Measurements from ENCODE around the gene IL6R. TPM values are rescaled to one million over a fixed set of nuclear protein-coding genes. Genes with fewer than 3 reads are reported as not detected.

Gene IL6R
- total and polyA plus RNA-seq, 4 donors, result 18.8 to 67.6 (median 35.3) TPM

- no peak overlapping the region for H3K4me3 ChIP-seq (ENCODE audit: low read depth in 1 of 3, low read length in 3 of 3)
- TF ChIP-seq CTCF (IDR thresholded peaks at IDR 0.05; ENCODE audit: low read depth, low read length, missing input control) (no peak), JUND (IDR thresholded peaks at IDR 0.05) (no peak), RAD21 (IDR thresholded peaks at IDR 0.05) (no peak), HNF4A (conservative IDR thresholded peaks at IDR 0.05) (no peak), MAX (IDR thresholded peaks at IDR 0.05) (no peak), RXRA (IDR thresholded peaks at IDR 0.05) (no peak), SP1 (IDR thresholded peaks at IDR 0.05) (no peak), YY1 (IDR thresholded peaks at IDR 0.05) (no peak), GABPA (IDR thresholded peaks at IDR 0.05 in 1 of 2, conservative IDR thresholded peaks at IDR 0.05 in 1 of 2) (no peak), ZBTB33 (IDR thresholded peaks at IDR 0.05) (no peak), NR2F2 (IDR thresholded peaks at IDR 0.05) (no peak), EGR1 (IDR thresholded peaks at IDR 0.05; ENCODE audit: low read depth in 2 of 2) (no peak), TAF1 (conservative IDR thresholded peaks at IDR 0.05) (no peak), REST (IDR thresholded peaks at IDR 0.05) (no peak), FOXA2 (IDR thresholded peaks at IDR 0.05) (no peak)
- no peak for DNase-seq (ENCODE audit: low spot score)
- H3K9me3 ChIP-seq (ENCODE audit: control insufficient read depth in 4 of 4, low read length in 3 of 4), result no peaks in the 10 kb centered on the region
- no peaks in the 10 kb centered on the region for H3K36me3 ChIP-seq (ENCODE audit: control insufficient read depth in 4 of 4, insufficient read depth in 3 of 4, low read depth in 1 of 4, low read length in 3 of 4)
- H3K27me3 ChIP-seq (ENCODE audit: control insufficient read depth in 4 of 4, insufficient read depth in 4 of 4, low read length in 3 of 4), result no peaks in the 10 kb centered on the region
- 76% methylated on average over 8 of the region's 8 CpGs for WGBS
- no peak overlapping the region for H3K9ac ChIP-seq (ENCODE audit: low read depth in 1 of 2, low read length in 2 of 2)
- peaks cover 0 to 6% (median 1%) of the 10 kb centered on the region in 4 donors for H3K4me1 ChIP-seq (ENCODE audit: control insufficient read depth in 4 of 4, insufficient read depth in 4 of 4, low read length in 3 of 4)
- no peak overlapping the region for H3K27ac ChIP-seq (ENCODE audit: low read depth in 1 of 2, low read length in 2 of 2)
Measured at GRCh38 chr1:154478013-154478412, 72.9 kb downstream of the IL6R start.

- Histone ChIP-seq H3K36me3 (ENCODE audit: control insufficient read depth in 4 of 4, insufficient read depth in 3 of 4, low read depth in 1 of 4, low read length in 3 of 4) (no peaks in the 10 kb centered on the region), H3K9ac (ENCODE audit: low read depth in 1 of 2, low read length in 2 of 2) (no peak overlapping the region), H3K4me3 (ENCODE audit: low read depth in 1 of 3, low read length in 3 of 3) (no peak overlapping the region), H3K27me3 (ENCODE audit: control insufficient read depth in 4 of 4, insufficient read depth in 4 of 4, low read length in 3 of 4) (no peaks in the 10 kb centered on the region), H3K27ac (ENCODE audit: low read depth in 1 of 2, low read length in 2 of 2) (no peak overlapping the region), H3K9me3 (ENCODE audit: control insufficient read depth in 4 of 4, low read length in 3 of 4) (no peaks in the 10 kb centered on the region), H3K4me1 (ENCODE audit: control insufficient read depth in 4 of 4, insufficient read depth in 4 of 4, low read length in 3 of 4) (peaks cover 0 to 6% (median 1%) of the 10 kb centered on the region in 4 donors)
- DNase-seq (ENCODE audit: low spot score), result no peak
- 63% methylated on average over 5 of the region's 5 CpGs for WGBS
- no peak for TF ChIP-seq JUND (IDR thresholded peaks at IDR 0.05)
- TF ChIP-seq RAD21 (IDR thresholded peaks at IDR 0.05), result peak in 1 of 2 donors; percentile 42
Measured at GRCh38 chr1:154478639-154479038, 73.5 kb downstream of the IL6R start.

Measured in liver (tissue), 9 donors.